Gastrocnemius medialis (tissue), 4 donors: Measurements from ENCODE around the gene TOMM20. TPM values are rescaled to one million over a fixed set of nuclear protein-coding genes. Genes with fewer than 3 reads are reported as not detected.

Source experiments
- ATAC-seq, 2 donors: fragments of 150-250 bp; one replicate each; pipeline ENCODE4 v1.9.1; 2016
- DNase-seq, 2 donors: peaks; one replicate each; pipeline ENCODE4 v3.0.0-alpha.2; 2019
- H3K27ac ChIP-seq, 4 donors: fragments of 200-600 bp; sonication (generic); 1 replicate in 1 of 4; 2 replicates in 3 of 4; pipeline ENCODE4 v1.5.1; 2016 to 2018; ENCODE audit warnings: mild to moderate bottlenecking in 2 of 4, moderate library complexity in 1 of 4
- H3K27me3 ChIP-seq, 3 donors: fragments of 200-600 bp; sonication (generic) in 2 of 3; 1 replicate in 1 of 3; 2 replicates in 2 of 3; pipeline versions ENCODE4 v1.5.1 to v1.6.0; 2016 to 2019; ENCODE audit warnings: mild to moderate bottlenecking in 1 of 3, moderate library complexity in 1 of 3
- H3K36me3 ChIP-seq, 2 donors: fragments of 200-600 bp; sonication (generic) in 1 of 2; one replicate each; pipeline ENCODE4 v1.5.1; 2017 to 2018
- H3K4me1 ChIP-seq, 2 donors: fragments of 200-600 bp; sonication (generic) in 1 of 2; one replicate each; pipeline ENCODE4 v1.5.1; 2016 to 2017; ENCODE audit warnings: mild to moderate bottlenecking in 2 of 2
- H3K4me3 ChIP-seq, 4 donors: fragments of 200-600 bp; sonication (generic) in 3 of 4; 1 replicate in 1 of 4; 2 replicates in 3 of 4; pipeline ENCODE4 v1.5.1; 2016 to 2019; ENCODE audit warnings: mild to moderate bottlenecking in 2 of 4
- H3K9me3 ChIP-seq, 3 donors: fragments of 200-600 bp; sonication (generic) in 2 of 3; 1 replicate in 1 of 3; 2 replicates in 2 of 3; pipeline ENCODE4 v1.5.1; 2016 to 2019
- CTCF ChIP-seq, 5 experiments: fragments of 450-650 bp in 3 of 5; fragments of 200-600 bp in 2 of 5; sonication (generic) in 2 of 5; IDR thresholded peaks in 4 of 5; conservative IDR thresholded peaks in 1 of 5; 1 replicate in 4 of 5; 2 replicates in 1 of 5; pipeline ENCODE4 v1.5.1; 2016 to 2019; ENCODE audit warnings: antibody characterized with exemption in 5 of 5, mild to moderate bottlenecking in 3 of 5, moderate library complexity in 3 of 5
- POLR2A ChIP-seq, 2 donors: fragments of 450-650 bp; IDR thresholded peaks; one replicate each; pipeline ENCODE4 v1.6.1; 2017; ENCODE audit warnings: antibody characterized with exemption in 2 of 2, mild to moderate bottlenecking in 2 of 2, moderate library complexity in 2 of 2
- in situ Hi-C, 4 donors: fragments of 200-750 bp; cut with MboI; loops; one replicate each; pipeline versions ENCODE4 v1.15.0 to v1.8.0; 2017; ENCODE audit warnings: low sequenced_read_pairs in 4 of 4
- intact Hi-C: fragments of 100-400 bp; cut with DNase I; formaldehyde crosslinking; loops from one replicate; pipeline ENCODE4 v1.15.1; 2023; ENCODE audit warnings: low total_unique reads
- total RNA-seq, 4 donors: library from RNA; depleted of rRNA; stranded (reverse); fragments of >200 nt; gene quantifications; one replicate each; pipeline versions ENCODE4 v1.1.0 to v1.2.3, GENCODE V29; 2016

TOMM20 gene
- total RNA-seq, 4 donors from 2014 or later, result 51.7 to 71.8 (median 62.3) TPM

GRCh38 chr1:235157150-235157549 lies 28.5 kb upstream of the TOMM20 start:
- H3K36me3 ChIP-seq, result peaks cover 0 to 58% of the 10 kb centered on the region in 2 donors

GRCh38 chr1:235156740-235157139 lies 28.1 kb upstream of the TOMM20 start:
- intact Hi-C loops (no loop called here), in situ Hi-C loops (no loop called here)
- no peak for DNase-seq
- H3K4me1 ChIP-seq, result peaks cover 9% of the 10 kb centered on the region in 2 donors
- H3K36me3 ChIP-seq, result peaks cover 0 to 62% of the 10 kb centered on the region in 2 donors
- TF ChIP-seq CTCF (IDR thresholded peaks at IDR 0.05 in 4 of 5, conservative IDR thresholded peaks at IDR 0.05 in 1 of 5) (no peak), POLR2A (IDR thresholded peaks at IDR 0.05) (no peak)
- ATAC-seq, result no peak
- no peaks in the 10 kb centered on the region for H3K9me3 ChIP-seq
- no peak overlapping the region for H3K27ac ChIP-seq
- H3K4me3 ChIP-seq, result no peak overlapping the region
- no peaks in the 10 kb centered on the region for H3K27me3 ChIP-seq

More at GRCh38 chr1:235157150-235157549, 28.5 kb upstream of the TOMM20 start:
- in situ Hi-C loops, result no loop called here
- Histone ChIP-seq H3K4me3 (no peak overlapping the region), H3K4me1 (peaks cover 10 to 12% of the 10 kb centered on the region in 2 donors), H3K27ac (no peak overlapping the region), H3K27me3 (no peaks in the 10 kb centered on the region), H3K9me3 (no peaks in the 10 kb centered on the region)
- TF ChIP-seq POLR2A (IDR thresholded peaks at IDR 0.05), result no peak
- no peak for TF ChIP-seq CTCF (IDR thresholded peaks at IDR 0.05 in 4 of 5, conservative IDR thresholded peaks at IDR 0.05 in 1 of 5)
- ATAC-seq, result no peak
- intact Hi-C loops, result no loop called here
- DNase-seq, result no peak

- in situ Hi-C loops, result no loop called here
- no peak for TF ChIP-seq CTCF (IDR thresholded peaks at IDR 0.05 in 4 of 5, conservative IDR thresholded peaks at IDR 0.05 in 1 of 5)
- no peak for TF ChIP-seq POLR2A (IDR thresholded peaks at IDR 0.05)
- H3K9me3 ChIP-seq, result no peaks in the 10 kb centered on the region
- H3K27me3 ChIP-seq, result no peaks in the 10 kb centered on the region
- no peak overlapping the region for H3K27ac ChIP-seq
- no peak overlapping the region for H3K4me3 ChIP-seq
- H3K4me1 ChIP-seq, result peaks cover 7% of the 10 kb centered on the region in 2 donors
- DNase-seq (no peak), ATAC-seq (no peak)
- intact Hi-C loops, result no loop called here
- H3K36me3 ChIP-seq, result peaks cover 0 to 67% of the 10 kb centered on the region in 2 donors
Observed at GRCh38 chr1:235156265-235156664, 27.6 kb upstream of the TOMM20 start.

DNA sequence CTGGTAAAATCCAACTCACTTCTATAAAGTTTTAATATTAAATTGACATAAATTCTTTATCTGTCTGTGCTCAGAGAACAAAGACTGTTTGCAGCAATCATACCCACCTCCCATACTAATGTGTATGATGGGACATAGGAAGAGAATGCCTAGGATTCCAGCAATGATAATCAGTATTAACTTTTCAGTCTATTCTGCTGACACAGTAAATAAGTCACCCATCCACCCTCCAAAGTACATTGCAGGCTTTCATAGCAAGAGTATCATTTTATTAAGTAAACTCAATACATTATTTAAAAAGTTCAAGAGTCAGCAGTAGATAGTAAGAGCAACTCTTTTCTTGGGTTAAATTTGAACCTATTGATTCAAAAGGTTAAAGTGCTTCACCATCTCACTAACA lies 23.6 kb upstream of the TOMM20 start:
- H3K4me1 ChIP-seq, result no peaks in the 10 kb centered on the region
- intact Hi-C loops, result no loop called here
- in situ Hi-C loops, result no loop called here
- H3K36me3 ChIP-seq, result peaks cover 0 to 76% of the 10 kb centered on the region in 2 donors
- no peak overlapping the region for H3K4me3 ChIP-seq
- TF ChIP-seq POLR2A (IDR thresholded peaks at IDR 0.05), result no peak
- DNase-seq, result no peak
- no peaks in the 10 kb centered on the region for H3K27me3 ChIP-seq
- H3K27ac ChIP-seq, result no peak overlapping the region
- no peak for ATAC-seq
- no peaks in the 10 kb centered on the region for H3K9me3 ChIP-seq

- H3K4me1 ChIP-seq, result no peaks in the 10 kb centered on the region
- no peaks in the 10 kb centered on the region for H3K27me3 ChIP-seq
- TF ChIP-seq CTCF (IDR thresholded peaks at IDR 0.05 in 4 of 5, conservative IDR thresholded peaks at IDR 0.05 in 1 of 5) (no peak), POLR2A (IDR thresholded peaks at IDR 0.05) (no peak)
- H3K4me3 ChIP-seq, result no peak overlapping the region
- intact Hi-C loops (no loop called here), in situ Hi-C loops (no loop called here)
- ATAC-seq (no peak), DNase-seq (no peak)
- H3K27ac ChIP-seq, result no peak overlapping the region
- peaks cover 0 to 78% of the 10 kb centered on the region in 2 donors for H3K36me3 ChIP-seq
- H3K9me3 ChIP-seq, result no peaks in the 10 kb centered on the region
Observed at GRCh38 chr1:235151033-235151432, 22.4 kb upstream of the TOMM20 start.
